ENCODE results near the gene TTN. TPM values are rescaled to one million over a fixed set of nuclear protein-coding genes. Genes with fewer than 3 reads are reported as not detected.
"Not testable (repeated sequence)": the region's sequence is repeated elsewhere in the genome, so short reads cannot be mapped to it uniquely, and the experiment has no call there.

Gene TTN
- total RNA-seq, 1 experiment from 2014 or later, result 2.6 TPM

DNA sequence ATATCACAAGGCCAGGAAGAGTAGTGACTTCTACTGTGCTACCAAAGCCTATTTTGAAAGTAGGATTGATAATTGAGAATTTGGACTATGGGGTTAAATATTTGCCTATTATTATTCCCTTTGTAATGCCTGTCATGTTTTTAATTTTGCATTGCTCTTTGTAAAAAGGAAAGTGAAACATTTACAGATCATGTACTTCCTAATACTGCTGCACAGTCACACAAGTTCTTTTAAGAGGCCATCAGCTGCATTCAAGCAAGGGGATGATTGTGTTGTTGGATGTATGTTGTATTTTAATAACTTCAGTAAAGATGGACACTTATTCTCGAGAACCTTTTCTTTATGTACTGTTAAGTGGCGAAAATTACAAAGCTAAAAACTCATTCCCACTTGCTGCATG, 256.9 kb downstream of the TTN start:
- DNase-seq (ENCODE audit: extremely low read depth, low read depth), result no peak

GRCh38 chr2:178542569-178542968, 264.7 kb downstream of the TTN start:
- no peak for DNase-seq (ENCODE audit: extremely low read depth, low read depth)

DNA sequence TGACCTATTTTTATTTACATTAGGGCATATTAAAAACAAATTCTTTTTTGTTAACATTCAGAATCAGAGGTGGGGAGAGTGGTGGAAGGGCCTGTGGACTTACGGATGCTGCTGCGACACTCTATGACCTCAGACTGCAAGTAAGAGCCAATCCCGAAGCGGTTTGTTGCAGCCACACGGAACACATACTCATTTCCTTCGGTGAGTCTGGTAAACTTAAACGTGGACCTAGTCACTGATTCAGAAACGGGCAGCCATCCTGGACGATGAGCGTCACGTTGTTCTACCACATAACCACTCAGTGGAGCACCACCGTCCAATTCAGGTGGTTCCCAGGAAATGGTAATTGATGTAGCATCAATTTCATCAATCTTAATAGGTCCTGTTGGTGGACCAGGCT, 265.1 kb downstream of the TTN start:
- no peak for DNase-seq (ENCODE audit: extremely low read depth, low read depth)

DNA sequence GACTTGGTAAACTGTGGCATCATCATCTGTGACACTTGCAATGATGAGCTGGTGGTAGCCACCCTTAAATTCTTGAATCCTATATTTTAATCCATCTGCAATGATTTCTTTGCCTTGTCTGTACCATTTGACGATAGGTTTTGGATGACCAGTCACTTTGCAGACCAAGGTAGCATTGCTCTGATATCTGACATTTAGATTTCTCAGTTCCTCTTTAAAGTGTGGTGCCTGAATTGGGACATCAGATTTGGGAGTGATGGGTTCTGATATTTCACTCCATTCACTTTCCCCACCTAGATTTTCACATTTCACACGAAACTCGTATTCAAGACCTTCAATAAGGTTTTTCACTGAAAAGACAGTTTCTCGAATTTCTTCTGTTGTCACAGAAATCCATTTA, 271.2 kb downstream of the TTN start:
- no peak for DNase-seq (ENCODE audit: extremely low read depth, low read depth)

DNA sequence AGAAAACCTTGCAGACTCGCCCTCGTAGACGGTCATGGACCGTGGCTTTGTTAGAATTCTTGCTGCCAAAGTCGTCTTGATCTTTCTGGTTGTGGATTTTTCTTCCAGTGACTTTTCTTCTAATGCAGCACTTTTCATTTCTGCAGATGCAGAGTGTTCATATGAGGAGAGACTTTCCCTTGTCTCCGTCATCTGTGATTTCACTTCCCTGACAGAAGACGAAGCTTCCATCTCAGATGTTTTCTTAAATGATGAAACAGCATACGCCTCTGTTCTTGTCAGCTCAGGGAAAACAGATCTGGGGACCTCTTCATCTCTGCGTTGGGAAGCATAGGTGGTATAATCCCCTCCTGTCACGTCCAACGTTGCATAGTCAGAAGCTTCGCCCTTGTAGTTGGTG, 276.1 kb downstream of the TTN start:
- no peak for DNase-seq (ENCODE audit: extremely low read depth, low read depth)

DNA sequence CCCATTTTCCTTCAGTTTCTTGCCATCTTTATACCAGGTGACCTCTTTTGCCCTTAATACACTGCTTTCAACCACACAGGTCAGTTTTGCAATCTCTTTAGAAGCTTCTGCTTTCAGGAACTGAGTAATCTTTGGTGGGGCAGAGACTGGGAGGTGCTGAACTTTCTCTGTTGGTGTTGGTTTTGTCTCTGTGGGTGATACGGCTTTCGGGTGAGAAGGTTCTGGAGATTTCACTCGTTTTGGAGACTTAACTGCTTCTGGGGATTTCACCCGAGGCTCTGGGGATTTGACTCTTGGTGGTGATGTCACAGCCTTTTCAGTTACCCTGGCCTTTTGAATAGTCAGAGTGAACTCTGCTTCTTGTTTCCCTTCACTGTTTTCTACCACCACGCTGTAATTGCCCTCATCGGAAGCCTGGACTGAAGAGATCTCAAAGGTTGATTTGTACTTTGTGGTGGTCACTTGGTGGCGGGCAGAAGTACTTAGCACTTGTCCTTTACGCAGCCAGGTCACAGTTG, 276.5 kb downstream of the TTN start:
- DNase-seq (ENCODE audit: extremely low read depth, low read depth), result no peak

DNA sequence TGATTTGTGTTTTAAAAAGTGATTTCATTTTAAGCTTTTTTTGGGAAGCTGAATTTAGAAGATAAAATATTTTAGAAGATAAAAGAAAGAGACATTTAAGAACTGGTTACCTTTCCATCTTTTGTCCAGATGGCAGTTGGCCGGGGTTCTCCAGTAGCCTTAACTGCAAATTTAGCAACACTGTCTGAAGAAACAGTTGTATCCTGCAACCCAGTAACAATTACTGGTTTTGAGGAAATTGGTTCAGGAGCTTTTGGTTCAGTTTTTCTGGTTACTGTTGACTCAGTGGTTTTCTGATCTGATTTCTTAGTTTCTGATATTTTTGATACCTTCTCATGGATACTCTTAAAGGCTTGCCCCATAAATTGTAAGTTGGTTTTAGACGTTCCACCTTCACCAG, 277.1 kb downstream of the TTN start:
- DNase-seq (ENCODE audit: extremely low read depth, low read depth), result no peak

- DNase-seq (ENCODE audit: extremely low read depth, low read depth), result no peak
Measured at GRCh38 chr2:178529194-178529593, 278.0 kb downstream of the TTN start.

DNA sequence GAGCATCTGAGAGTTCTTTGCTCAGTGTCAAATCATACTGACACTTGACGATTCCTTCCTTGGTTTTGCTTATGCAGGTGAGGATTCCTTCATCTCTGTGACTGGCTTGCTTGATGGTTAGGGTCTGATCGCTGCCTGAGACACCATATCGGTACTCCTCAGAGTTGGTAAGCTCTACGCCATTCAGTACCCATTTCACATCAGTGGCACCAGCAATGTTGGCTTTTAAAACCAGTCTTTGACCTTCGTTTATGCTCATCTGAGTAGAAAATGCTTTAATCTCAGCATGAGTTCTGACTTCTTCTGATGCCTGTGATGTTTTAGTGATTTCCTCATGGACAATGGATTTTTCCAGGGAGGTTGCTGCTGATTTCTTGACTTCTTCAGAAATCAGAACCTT, 278.6 kb downstream of the TTN start:
- no peak for DNase-seq (ENCODE audit: extremely low read depth, low read depth)

GRCh38 chr2:178527592-178527991, 279.6 kb downstream of the TTN start:
- no peak for DNase-seq (ENCODE audit: extremely low read depth, low read depth)

- DNase-seq (ENCODE audit: extremely low read depth, low read depth), result no peak
Measured at GRCh38 chr2:178526256-178526655, 281.0 kb downstream of the TTN start.

- DNase-seq (ENCODE audit: extremely low read depth, low read depth), result not testable (repeated sequence)
Measured at GRCh38 chr2:178525460-178525859, 281.8 kb downstream of the TTN start.

DNA sequence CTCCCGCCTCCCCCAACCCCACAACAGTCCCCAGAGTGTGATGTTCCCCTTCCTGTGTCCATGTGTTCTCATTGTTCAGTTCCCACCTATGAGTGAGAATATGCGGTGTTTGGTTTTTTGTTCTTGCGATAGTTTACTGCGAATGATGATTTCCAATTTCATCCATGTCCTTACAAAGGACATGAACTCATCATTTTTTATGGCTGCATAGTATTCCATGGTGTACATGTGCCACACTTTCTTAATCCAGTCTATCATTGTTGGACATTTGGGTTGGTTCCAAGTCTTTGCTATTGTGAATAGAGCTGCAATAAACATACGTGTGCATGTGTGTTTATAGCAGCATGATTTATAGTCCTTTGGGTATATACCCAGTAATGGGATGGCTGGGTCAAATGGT, 282.2 kb downstream of the TTN start:
- not testable (repeated sequence) for DNase-seq (ENCODE audit: extremely low read depth, low read depth)

GRCh38 chr2:178523596-178524134, 283.6 kb downstream of the TTN start:
- DNase-seq (ENCODE audit: extremely low read depth, low read depth), result no peak

GRCh38 chr2:178522950-178523595, 284.1 kb downstream of the TTN start:
- DNase-seq (ENCODE audit: extremely low read depth, low read depth), result peak; percentile 63

- no peak for DNase-seq (ENCODE audit: extremely low read depth, low read depth)
Measured at GRCh38 chr2:178521304-178522150, 285.7 kb downstream of the TTN start.

GRCh38 chr2:178517496-178517895, 289.7 kb downstream of the TTN start:
- DNase-seq (ENCODE audit: extremely low read depth, low read depth), result no peak

DNA sequence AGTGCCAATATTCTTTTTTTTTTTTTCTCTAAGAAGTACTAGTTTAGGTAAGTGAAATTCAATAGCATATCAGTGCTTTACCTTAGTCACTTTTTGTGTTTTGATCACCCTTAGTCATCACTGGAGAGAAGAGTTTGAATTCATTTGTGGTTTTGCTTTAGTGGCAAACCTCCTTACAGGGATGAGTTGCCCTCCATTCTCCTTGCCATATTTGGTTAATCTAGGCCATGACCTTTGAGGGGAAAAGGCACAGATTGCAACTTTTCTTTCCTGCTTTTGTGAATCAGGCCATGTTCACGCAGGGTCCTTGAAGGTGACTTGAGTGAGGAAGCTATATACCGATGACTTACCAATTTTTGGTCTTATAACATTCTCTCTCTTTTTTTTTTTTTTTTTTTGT, 292.6 kb downstream of the TTN start:
- DNase-seq (ENCODE audit: extremely low read depth, low read depth), result no peak

DNA sequence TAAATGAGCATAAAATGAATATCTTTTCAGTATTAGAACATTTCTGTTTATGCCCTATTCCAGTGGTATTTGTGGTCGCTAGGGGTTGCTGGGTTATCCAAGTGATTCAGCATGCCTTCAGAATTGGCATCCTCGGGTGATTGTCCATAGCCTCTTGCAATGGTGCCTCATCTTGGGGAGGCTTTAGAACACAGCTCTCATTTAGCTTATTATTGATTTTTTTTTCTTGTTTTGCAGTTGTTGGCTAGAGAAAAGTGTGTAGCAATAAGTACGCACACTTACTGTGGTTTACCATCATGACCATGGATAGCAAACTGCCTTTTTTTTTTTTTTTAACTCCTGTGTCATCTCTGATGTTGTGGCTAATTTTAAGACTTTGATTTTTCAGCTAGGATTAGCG, 293.3 kb downstream of the TTN start:
- no peak for DNase-seq (ENCODE audit: extremely low read depth, low read depth)

DNA sequence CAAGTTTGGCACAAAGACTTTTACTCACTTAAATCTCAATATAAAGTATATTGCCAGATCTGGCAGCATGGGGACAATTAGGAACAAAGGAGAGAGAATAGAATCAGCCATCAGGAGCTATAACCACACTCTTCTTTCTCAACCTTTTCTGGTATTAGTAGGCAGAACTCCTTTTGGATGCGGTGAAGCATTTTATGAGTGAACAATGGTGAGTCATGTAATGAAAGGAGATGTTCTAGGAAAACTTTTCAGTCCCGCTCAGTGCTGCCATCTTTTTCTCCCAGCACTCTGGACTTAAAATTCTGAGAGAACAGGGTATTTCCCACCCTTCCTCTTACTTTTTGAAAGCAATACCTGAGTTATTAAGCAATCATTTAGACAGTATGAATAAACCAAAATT, 294.7 kb downstream of the TTN start:
- DNase-seq (ENCODE audit: extremely low read depth, low read depth), result no peak

DNA sequence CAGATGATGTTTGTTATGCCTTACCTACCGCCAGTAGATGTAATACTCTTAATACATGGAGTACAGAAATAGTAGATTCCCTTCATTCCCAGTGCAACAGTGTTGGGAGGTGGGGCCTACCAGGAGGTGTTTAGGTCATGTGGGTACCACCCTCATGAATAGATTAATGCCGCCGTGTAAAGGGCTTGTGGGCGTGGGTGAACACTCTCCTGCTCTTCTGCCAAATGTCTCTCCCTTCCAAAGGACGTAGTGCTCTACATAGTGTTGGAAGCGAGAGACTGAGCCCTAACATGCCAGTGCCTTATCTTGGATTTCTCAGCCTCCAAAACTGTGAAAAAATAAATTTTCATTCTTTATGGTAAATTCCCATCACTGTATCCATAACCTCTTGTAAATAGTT, 296.8 kb downstream of the TTN start:
- no peak for DNase-seq (ENCODE audit: extremely low read depth, low read depth)

DNA sequence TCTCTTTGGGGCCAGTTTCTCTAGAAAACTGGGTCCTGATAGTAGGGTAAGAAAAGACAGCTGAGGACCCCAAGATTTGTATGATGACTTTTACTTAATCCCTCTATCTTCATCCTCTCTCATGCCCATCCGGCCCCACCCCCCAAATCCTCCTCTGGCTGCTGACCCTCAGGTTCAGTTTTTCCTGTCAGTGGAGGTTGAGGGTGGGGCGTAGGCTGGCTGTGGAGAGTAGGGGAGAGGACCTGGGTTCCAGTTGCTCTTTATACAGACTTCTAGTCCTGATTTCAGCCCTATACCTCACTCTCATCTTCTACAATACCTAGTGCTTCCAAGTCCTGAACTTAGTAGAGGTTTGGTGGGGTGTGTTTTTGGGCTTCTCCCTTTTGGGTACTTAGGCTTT, 298.6 kb downstream of the TTN start:
- DNase-seq (ENCODE audit: extremely low read depth, low read depth), result no peak

Data from NCI-H460 (cell line).